Suprapubic skin (tissue), 4 donors: ENCODE data around the gene MRGPRG.

Experiments
- EP300 ChIP-seq: sonication (generic); formaldehyde crosslinking; IDR thresholded peaks from one replicate; pipeline ENCODE4 v1.6.1; 2017; ENCODE audit warnings: antibody characterized with exemption
- POLR2A ChIP-seq, 2 donors: fragments of 450-650 bp; IDR thresholded peaks; one replicate each; pipeline ENCODE4 v1.6.1; 2017; ENCODE audit warnings: antibody characterized with exemption in 2 of 2, mild to moderate bottlenecking in 2 of 2, moderate library complexity in 2 of 2
- POLR2AphosphoS5 ChIP-seq, 3 donors: sonication (generic); formaldehyde crosslinking; IDR thresholded peaks; one replicate each; pipeline ENCODE4 v1.6.1; 2017; ENCODE audit warnings: antibody characterized with exemption in 3 of 3
- TF ChIP-seq, protein P1 (sequence below), 2 donors: fragments of 200-600 bp in 1 of 2; fragments of 450-650 bp in 1 of 2; sonication (generic) in 1 of 2; IDR thresholded peaks; one replicate each; pipeline ENCODE4 v1.5.1; 2016 to 2019; ENCODE audit warnings: antibody characterized with exemption in 2 of 2, mild to moderate bottlenecking in 1 of 2, moderate library complexity in 1 of 2

DNA sequence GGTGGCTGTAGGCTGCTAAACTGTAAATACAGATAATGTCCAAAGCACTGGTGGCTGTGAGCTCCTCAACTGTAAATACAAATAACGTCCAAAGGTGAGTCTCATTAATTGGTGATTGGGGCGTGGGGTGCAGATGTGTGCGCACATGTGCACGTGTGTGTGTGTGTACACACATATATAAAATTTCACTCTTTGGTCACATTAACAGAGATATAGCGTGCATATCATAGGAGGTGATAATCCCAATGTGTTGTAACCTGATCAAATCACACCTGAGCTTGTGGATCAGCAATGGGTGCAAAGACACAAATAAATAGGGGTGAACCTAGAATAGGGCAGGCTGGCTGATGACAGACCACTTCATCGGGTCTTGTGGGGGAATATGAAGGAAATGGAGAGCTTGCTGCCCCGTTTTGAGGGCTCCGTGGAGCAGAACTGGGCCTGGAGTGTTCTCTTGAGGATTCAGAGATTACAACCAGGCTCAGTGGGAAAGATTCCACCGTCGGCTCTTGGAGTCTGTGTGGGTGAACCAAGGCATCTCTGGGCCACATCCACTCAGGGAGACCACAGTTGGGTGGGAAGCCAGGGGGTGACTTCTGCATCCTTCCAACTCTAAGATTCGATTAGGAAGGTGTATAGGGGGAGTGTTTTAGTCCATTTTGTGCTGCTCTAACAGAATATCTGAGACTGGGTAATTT lies 28.6 kb downstream of the MRGPRG start:
- TF ChIP-seq, protein P1, sequence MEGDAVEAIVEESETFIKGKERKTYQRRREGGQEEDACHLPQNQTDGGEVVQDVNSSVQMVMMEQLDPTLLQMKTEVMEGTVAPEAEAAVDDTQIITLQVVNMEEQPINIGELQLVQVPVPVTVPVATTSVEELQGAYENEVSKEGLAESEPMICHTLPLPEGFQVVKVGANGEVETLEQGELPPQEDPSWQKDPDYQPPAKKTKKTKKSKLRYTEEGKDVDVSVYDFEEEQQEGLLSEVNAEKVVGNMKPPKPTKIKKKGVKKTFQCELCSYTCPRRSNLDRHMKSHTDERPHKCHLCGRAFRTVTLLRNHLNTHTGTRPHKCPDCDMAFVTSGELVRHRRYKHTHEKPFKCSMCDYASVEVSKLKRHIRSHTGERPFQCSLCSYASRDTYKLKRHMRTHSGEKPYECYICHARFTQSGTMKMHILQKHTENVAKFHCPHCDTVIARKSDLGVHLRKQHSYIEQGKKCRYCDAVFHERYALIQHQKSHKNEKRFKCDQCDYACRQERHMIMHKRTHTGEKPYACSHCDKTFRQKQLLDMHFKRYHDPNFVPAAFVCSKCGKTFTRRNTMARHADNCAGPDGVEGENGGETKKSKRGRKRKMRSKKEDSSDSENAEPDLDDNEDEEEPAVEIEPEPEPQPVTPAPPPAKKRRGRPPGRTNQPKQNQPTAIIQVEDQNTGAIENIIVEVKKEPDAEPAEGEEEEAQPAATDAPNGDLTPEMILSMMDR (IDR thresholded peaks at IDR 0.05), result no peak
- TF ChIP-seq POLR2AphosphoS5 (IDR thresholded peaks at IDR 0.05) (no peak), POLR2A (IDR thresholded peaks at IDR 0.05) (no peak), EP300 (no peak)
